Measurements from ENCODE around the gene EPSTI1.

Gene EPSTI1

GRCh38 chr13:43020794-43021193, 28.8 kb upstream of the EPSTI1 start:
- DNase-seq (ENCODE audit: low read depth) = no peak
- TF ChIP-seq CTCF (conservative IDR thresholded peaks at IDR 0.05; ENCODE audit: control insufficient read depth, insufficient read depth, low read depth, low read length) = no peak
- H3K4me3 ChIP-seq (ENCODE audit: control insufficient read depth, low read depth, low read length) = no peak overlapping the region

GRCh38 chr13:43019811-43020210, 27.8 kb upstream of the EPSTI1 start:
- DNase-seq (ENCODE audit: low read depth) = no peak
- no peak overlapping the region for H3K4me3 ChIP-seq (ENCODE audit: control insufficient read depth, low read depth, low read length)

GRCh38 chr13:43016226-43016625, 24.2 kb upstream of the EPSTI1 start:
- no peak for DNase-seq (ENCODE audit: low read depth)
- H3K4me3 ChIP-seq (ENCODE audit: control insufficient read depth, low read depth, low read length) = no peak overlapping the region
- TF ChIP-seq CTCF (conservative IDR thresholded peaks at IDR 0.05; ENCODE audit: control insufficient read depth, insufficient read depth, low read depth, low read length) = no peak

More at GRCh38 chr13:43019811-43020210, 27.8 kb upstream of the EPSTI1 start:
- TF ChIP-seq CTCF (conservative IDR thresholded peaks at IDR 0.05; ENCODE audit: control insufficient read depth, insufficient read depth, low read depth, low read length) = no peak

GRCh38 chr13:43014162-43014561, 22.1 kb upstream of the EPSTI1 start:
- TF ChIP-seq CTCF (conservative IDR thresholded peaks at IDR 0.05; ENCODE audit: control insufficient read depth, insufficient read depth, low read depth, low read length) = no peak

GRCh38 chr13:43009506-43009905, 17.5 kb upstream of the EPSTI1 start:
- no peak for TF ChIP-seq CTCF (conservative IDR thresholded peaks at IDR 0.05; ENCODE audit: control insufficient read depth, insufficient read depth, low read depth, low read length)
- peak; percentile 66 for DNase-seq (ENCODE audit: low read depth)
- H3K4me3 ChIP-seq (ENCODE audit: control insufficient read depth, low read depth, low read length) = no peak overlapping the region

More at GRCh38 chr13:43014162-43014561, 22.1 kb upstream of the EPSTI1 start:
- DNase-seq (ENCODE audit: low read depth) = no peak
- H3K4me3 ChIP-seq (ENCODE audit: control insufficient read depth, low read depth, low read length) = no peak overlapping the region

- no peak for DNase-seq (ENCODE audit: low read depth)
- no peak for TF ChIP-seq CTCF (conservative IDR thresholded peaks at IDR 0.05; ENCODE audit: control insufficient read depth, insufficient read depth, low read depth, low read length)
- no peak overlapping the region for H3K4me3 ChIP-seq (ENCODE audit: control insufficient read depth, low read depth, low read length)
Measured at GRCh38 chr13:43008596-43008995, 16.6 kb upstream of the EPSTI1 start.

All from fibroblast of mammary gland (primary cell).